ENCODE data around the gene LCOR. TPM values are rescaled to one million over a fixed set of nuclear protein-coding genes. Genes with fewer than 3 reads are reported as not detected.

LCOR gene
- polyA plus RNA-seq, 4 donors = 7.0 to 48.8 (median 9.5) TPM

DNA sequence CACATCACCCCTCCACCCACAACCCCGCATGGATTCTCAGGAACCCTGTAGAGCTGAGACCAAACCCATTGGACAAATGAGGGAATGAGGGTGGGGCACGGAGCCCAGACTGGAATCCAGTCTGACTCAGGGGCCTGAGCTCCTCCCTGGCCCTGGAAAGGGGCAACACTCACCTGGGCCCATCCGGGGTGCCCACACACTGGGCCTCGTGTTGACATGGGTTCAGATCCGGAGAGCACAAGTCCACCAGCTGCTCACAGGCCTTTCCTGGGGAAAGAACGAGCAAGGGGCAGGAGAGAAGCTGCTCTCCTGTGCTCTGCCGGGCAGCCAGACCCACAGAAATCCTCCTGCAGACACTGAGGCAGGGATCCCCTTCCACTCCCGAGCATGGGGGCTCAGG, 181.5 kb downstream of the LCOR start:
- no peak for FAIRE-seq
- 85 to 92% (median 86%) methylated on average over 8 of the region's 8 CpGs for WGBS, 3 donors

GRCh38 chr10:97013983-97014382, 181.9 kb downstream of the LCOR start:
- DNase-seq = no peak
- Histone ChIP-seq H3K27ac (ENCODE audit: low read depth in 1 of 3, low read length in 2 of 3) (no peak overlapping the region), H3K4me1 (ENCODE audit: control insufficient read depth in 3 of 3, insufficient read depth in 2 of 3, low read depth in 1 of 3, low read length in 2 of 3) (no peaks in the 10 kb centered on the region), H3K4me3 (ENCODE audit: low read depth in 1 of 3, low read length in 3 of 3) (no peak overlapping the region), H3K36me3 (ENCODE audit: control insufficient read depth in 3 of 3, insufficient read depth in 2 of 3, low read depth in 1 of 3, low read length in 3 of 3) (no peaks in the 10 kb centered on the region), H3K9me3 (ENCODE audit: control insufficient read depth in 2 of 2, insufficient read depth in 1 of 2, low read depth in 1 of 2, low read length in 1 of 2) (no peaks in the 10 kb centered on the region), H3K27me3 (ENCODE audit: control insufficient read depth in 3 of 3, insufficient read depth in 3 of 3, low read length in 3 of 3) (no peaks in the 10 kb centered on the region)
- FAIRE-seq = no peak
- 89 to 90% (median 89%) methylated on average over 7 to 8 of the region's 8 CpGs for WGBS, 3 donors

More for the DNA sequence above, 181.5 kb downstream of the LCOR start:
- DNase-seq = no peak
- Histone ChIP-seq H3K27ac (ENCODE audit: low read depth in 1 of 3, low read length in 2 of 3) (no peak overlapping the region), H3K36me3 (ENCODE audit: control insufficient read depth in 3 of 3, insufficient read depth in 2 of 3, low read depth in 1 of 3, low read length in 3 of 3) (no peaks in the 10 kb centered on the region), H3K4me1 (ENCODE audit: control insufficient read depth in 3 of 3, insufficient read depth in 2 of 3, low read depth in 1 of 3, low read length in 2 of 3) (no peaks in the 10 kb centered on the region), H3K9me3 (ENCODE audit: control insufficient read depth in 2 of 2, insufficient read depth in 1 of 2, low read depth in 1 of 2, low read length in 1 of 2) (no peaks in the 10 kb centered on the region), H3K4me3 (ENCODE audit: low read depth in 1 of 3, low read length in 3 of 3) (no peak overlapping the region), H3K27me3 (ENCODE audit: control insufficient read depth in 3 of 3, insufficient read depth in 3 of 3, low read length in 3 of 3) (no peaks in the 10 kb centered on the region)

DNA sequence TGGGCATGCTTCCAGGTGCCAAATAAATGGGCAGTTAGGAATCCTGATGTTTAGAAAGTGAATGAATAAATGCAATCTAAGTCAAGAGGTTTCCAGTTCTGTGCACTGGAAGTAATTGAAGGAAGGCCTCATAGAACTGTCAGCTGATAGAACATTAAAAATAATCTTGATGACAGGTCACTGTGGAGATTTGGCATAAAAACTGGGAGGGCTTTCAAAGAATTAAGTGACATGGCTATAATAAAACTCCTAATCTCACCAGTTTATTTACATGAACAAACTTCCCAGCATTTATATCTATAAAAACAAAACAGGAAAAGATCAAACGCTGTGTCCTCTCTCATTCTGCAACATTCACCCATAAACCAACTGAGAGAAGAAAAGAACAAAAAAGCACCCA, 183.1 kb downstream of the LCOR start:
- Histone ChIP-seq H3K36me3 (ENCODE audit: control insufficient read depth in 3 of 3, insufficient read depth in 2 of 3, low read depth in 1 of 3, low read length in 3 of 3) (no peaks in the 10 kb centered on the region), H3K27ac (ENCODE audit: low read depth in 1 of 3, low read length in 2 of 3) (no peak overlapping the region), H3K9me3 (ENCODE audit: control insufficient read depth in 2 of 2, insufficient read depth in 1 of 2, low read depth in 1 of 2, low read length in 1 of 2) (no peaks in the 10 kb centered on the region), H3K4me1 (ENCODE audit: control insufficient read depth in 3 of 3, insufficient read depth in 2 of 3, low read depth in 1 of 3, low read length in 2 of 3) (peaks cover 0 to 8% (median 0%) of the 10 kb centered on the region in 3 donors), H3K27me3 (ENCODE audit: control insufficient read depth in 3 of 3, insufficient read depth in 3 of 3, low read length in 3 of 3) (no peaks in the 10 kb centered on the region), H3K4me3 (ENCODE audit: low read depth in 1 of 3, low read length in 3 of 3) (no peak overlapping the region)
- FAIRE-seq = no peak
- WGBS, 3 donors = 27 to 42% (median 41%) methylated on average over 1 of the region's 1 CpG
- no peak for DNase-seq

DNA sequence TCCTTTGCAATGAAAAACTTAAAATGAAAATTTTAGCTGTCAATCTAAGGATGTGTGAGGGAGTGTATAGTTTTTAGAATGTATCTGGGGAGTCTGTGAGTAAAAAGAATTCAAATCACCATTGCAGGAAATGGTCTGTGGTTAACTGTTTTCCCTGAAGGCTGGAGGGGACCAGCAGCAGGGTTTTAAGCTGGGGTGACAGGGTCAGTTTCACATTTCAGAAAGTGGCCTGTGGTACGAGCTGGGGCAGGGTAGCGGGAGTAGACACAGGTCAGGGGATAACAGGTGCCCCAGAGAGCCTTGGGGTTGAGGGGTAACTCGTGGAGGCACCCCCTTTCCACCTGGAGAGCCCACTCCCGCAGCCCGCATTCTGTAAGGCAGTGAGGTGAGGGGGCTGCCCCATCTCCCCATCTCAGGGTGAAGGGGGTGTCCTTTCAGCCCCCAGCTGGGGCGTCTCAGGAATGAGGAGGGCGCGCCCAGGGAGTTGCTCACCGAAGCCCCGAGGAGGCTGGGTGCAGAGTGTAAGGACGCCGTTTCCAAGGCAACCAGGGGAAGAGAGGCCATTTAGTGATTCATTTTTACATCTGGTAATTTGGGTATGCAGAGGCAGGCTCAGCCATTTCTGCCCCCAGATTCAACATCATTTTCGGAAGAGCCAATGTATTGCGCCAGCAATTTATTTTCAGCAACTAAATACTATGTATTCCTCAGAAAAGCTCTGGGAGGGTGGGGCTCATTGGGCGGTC, 184.8 kb downstream of the LCOR start:
- no peak overlapping the region for H3K4me3 ChIP-seq (ENCODE audit: low read depth in 1 of 3, low read length in 3 of 3)
- no peak for FAIRE-seq

GRCh38 chr10:97017474-97017903, 185.4 kb downstream of the LCOR start:
- H3K27me3 ChIP-seq (ENCODE audit: control insufficient read depth in 3 of 3, insufficient read depth in 3 of 3, low read length in 3 of 3) = no peaks in the 10 kb centered on the region
- DNase-seq (no peak), FAIRE-seq (no peak)
- WGBS, 3 donors = 88 to 91% (median 90%) methylated on average over 5 of the region's 5 CpGs
- H3K27ac ChIP-seq (ENCODE audit: low read depth in 1 of 3, low read length in 2 of 3) = no peak overlapping the region
- H3K4me3 ChIP-seq (ENCODE audit: low read depth in 1 of 3, low read length in 3 of 3) = no peak overlapping the region
- no peaks in the 10 kb centered on the region for H3K9me3 ChIP-seq (ENCODE audit: control insufficient read depth in 2 of 2, insufficient read depth in 1 of 2, low read depth in 1 of 2, low read length in 1 of 2)
- H3K36me3 ChIP-seq (ENCODE audit: control insufficient read depth in 3 of 3, insufficient read depth in 2 of 3, low read depth in 1 of 3, low read length in 3 of 3) = no peaks in the 10 kb centered on the region
- peaks cover 0 to 14% (median 0%) of the 10 kb centered on the region in 3 donors for H3K4me1 ChIP-seq (ENCODE audit: control insufficient read depth in 3 of 3, insufficient read depth in 2 of 3, low read depth in 1 of 3, low read length in 2 of 3)

More for the DNA sequence above, 184.8 kb downstream of the LCOR start:
- Histone ChIP-seq H3K27me3 (ENCODE audit: control insufficient read depth in 3 of 3, insufficient read depth in 3 of 3, low read length in 3 of 3) (no peaks in the 10 kb centered on the region), H3K27ac (ENCODE audit: low read depth in 1 of 3, low read length in 2 of 3) (no peak overlapping the region), H3K4me1 (ENCODE audit: control insufficient read depth in 3 of 3, insufficient read depth in 2 of 3, low read depth in 1 of 3, low read length in 2 of 3) (peaks cover 0 to 14% (median 0%) of the 10 kb centered on the region in 3 donors), H3K9me3 (ENCODE audit: control insufficient read depth in 2 of 2, insufficient read depth in 1 of 2, low read depth in 1 of 2, low read length in 1 of 2) (no peaks in the 10 kb centered on the region), H3K36me3 (ENCODE audit: control insufficient read depth in 3 of 3, insufficient read depth in 2 of 3, low read depth in 1 of 3, low read length in 3 of 3) (no peaks in the 10 kb centered on the region)
- 68 to 80% (median 73%) methylated on average over 15 of the region's 15 CpGs for WGBS, 3 donors
- DNase-seq = no peak

DNA sequence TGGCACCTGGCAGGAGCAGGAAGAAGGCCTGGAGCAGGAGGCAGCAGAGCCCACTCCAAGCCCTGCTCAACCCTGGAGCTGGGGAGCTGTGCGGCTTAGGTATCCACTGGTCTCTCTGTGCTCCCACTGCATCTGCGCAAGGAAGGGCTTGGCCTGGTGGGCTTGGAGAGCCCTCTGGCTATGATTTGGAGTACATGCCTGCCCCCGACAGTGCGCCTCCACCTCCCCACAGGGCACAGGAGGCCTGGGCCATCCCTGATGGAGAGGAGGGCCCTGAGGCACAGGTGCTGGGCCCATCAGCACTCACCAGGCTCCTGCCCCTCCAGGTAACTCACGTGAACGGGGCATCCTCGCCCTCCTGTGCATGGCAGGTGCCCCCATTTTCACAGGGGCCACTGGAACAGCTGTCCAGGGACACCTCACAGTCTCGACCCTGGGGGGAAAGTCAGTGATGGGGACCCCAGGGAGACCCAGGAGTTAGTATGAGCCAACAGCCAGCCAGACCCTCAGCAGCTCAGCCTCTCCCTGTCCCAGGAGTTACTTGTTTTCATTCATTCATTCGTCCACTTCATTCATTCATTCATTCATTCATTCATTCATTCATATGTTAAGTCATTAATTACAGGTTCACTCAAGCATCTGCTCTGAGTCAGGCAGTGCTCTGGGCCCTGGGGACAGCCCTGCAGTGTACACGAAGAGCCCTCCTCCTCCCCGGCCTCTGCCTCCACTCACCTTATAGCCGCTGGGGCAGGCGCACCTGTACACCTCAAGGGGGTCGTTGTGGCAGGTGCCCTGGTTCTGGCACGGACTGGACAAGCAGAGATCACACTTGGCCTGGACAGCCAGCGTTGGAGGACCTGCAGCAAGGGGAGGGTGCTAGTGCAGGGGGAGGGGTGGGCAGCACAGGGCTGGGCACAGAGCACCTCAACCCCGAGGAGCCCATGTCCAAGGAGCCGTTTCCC, 186.4 kb downstream of the LCOR start:
- Histone ChIP-seq H3K9me3 (ENCODE audit: control insufficient read depth in 2 of 2, insufficient read depth in 1 of 2, low read depth in 1 of 2, low read length in 1 of 2) (no peaks in the 10 kb centered on the region), H3K4me3 (ENCODE audit: low read depth in 1 of 3, low read length in 3 of 3) (no peak overlapping the region), H3K36me3 (ENCODE audit: control insufficient read depth in 3 of 3, insufficient read depth in 2 of 3, low read depth in 1 of 3, low read length in 3 of 3) (no peaks in the 10 kb centered on the region), H3K27me3 (ENCODE audit: control insufficient read depth in 3 of 3, insufficient read depth in 3 of 3, low read length in 3 of 3) (no peaks in the 10 kb centered on the region), H3K4me1 (ENCODE audit: control insufficient read depth in 3 of 3, insufficient read depth in 2 of 3, low read depth in 1 of 3, low read length in 2 of 3) (peaks cover 0 to 14% (median 0%) of the 10 kb centered on the region in 3 donors), H3K27ac (ENCODE audit: low read depth in 1 of 3, low read length in 2 of 3) (no peak overlapping the region)
- FAIRE-seq (no peak), DNase-seq (no peak)
- 89 to 91% (median 90%) methylated on average over 18 of the region's 18 CpGs for WGBS, 3 donors

GRCh38 chr10:97019213-97019844, 187.2 kb downstream of the LCOR start:
- Histone ChIP-seq H3K36me3 (ENCODE audit: control insufficient read depth in 3 of 3, insufficient read depth in 2 of 3, low read depth in 1 of 3, low read length in 3 of 3) (no peaks in the 10 kb centered on the region), H3K4me3 (ENCODE audit: low read depth in 1 of 3, low read length in 3 of 3) (no peak overlapping the region), H3K27ac (ENCODE audit: low read depth in 1 of 3, low read length in 2 of 3) (no peak overlapping the region), H3K4me1 (ENCODE audit: control insufficient read depth in 3 of 3, insufficient read depth in 2 of 3, low read depth in 1 of 3, low read length in 2 of 3) (peaks cover 0 to 20% (median 5%) of the 10 kb centered on the region in 3 donors), H3K9me3 (ENCODE audit: control insufficient read depth in 2 of 2, insufficient read depth in 1 of 2, low read depth in 1 of 2, low read length in 1 of 2) (no peaks in the 10 kb centered on the region), H3K27me3 (ENCODE audit: control insufficient read depth in 3 of 3, insufficient read depth in 3 of 3, low read length in 3 of 3) (no peaks in the 10 kb centered on the region)
- 93 to 95% (median 94%) methylated on average over 12 of the region's 12 CpGs for WGBS, 3 donors
- DNase-seq = no peak
- FAIRE-seq = no peak

All from small intestine (tissue), 7 donors.